Tibial artery (tissue), 4 donors: ENCODE results near the gene DYNLT4.
A peak's percentile ranks its signal among the peaks of the same experiment; 100 is the strongest.

ENCODE experiments used
- DNase-seq, 2 donors: peaks; one replicate each; pipeline ENCODE4 v3.0.0-alpha.2; 2019
- H3K27ac ChIP-seq, 2 donors: fragments of 200-600 bp; sonication (generic) in 1 of 2; 1 replicate in 1 of 2; 2 replicates in 1 of 2; pipeline ENCODE4 v1.5.1; 2018 to 2019; ENCODE audit warnings: mild to moderate bottlenecking in 1 of 2
- H3K27me3 ChIP-seq, 2 donors: fragments of 200-600 bp; sonication (generic) in 1 of 2; one replicate each; pipeline versions ENCODE4 v1.5.1 to v1.6.0; 2016 to 2019
- H3K36me3 ChIP-seq, 3 donors: fragments of 200-600 bp; sonication (generic) in 2 of 3; one replicate each; pipeline ENCODE4 v1.5.1; 2016 to 2019; ENCODE audit warnings: mild to moderate bottlenecking in 2 of 3
- H3K4me1 ChIP-seq, 4 donors: fragments of 200-600 bp; sonication (generic) in 2 of 4; 1 replicate in 3 of 4; 2 replicates in 1 of 4; pipeline ENCODE4 v1.5.1; 2016 to 2019
- H3K4me3 ChIP-seq, 2 donors: fragments of 200-600 bp; sonication (generic) in 1 of 2; 1 replicate in 1 of 2; 2 replicates in 1 of 2; pipeline ENCODE4 v1.5.1; 2018 to 2019; ENCODE audit warnings: mild to moderate bottlenecking in 2 of 2
- H3K9me3 ChIP-seq, 3 donors: fragments of 200-600 bp; sonication (generic) in 1 of 3; one replicate each; pipeline ENCODE4 v1.5.1; 2016 to 2019
- CTCF ChIP-seq, 2 experiments: fragments of 200-600 bp in 1 of 2; fragments of 450-650 bp in 1 of 2; IDR thresholded peaks; one replicate each; pipeline ENCODE4 v1.5.1; 2017 to 2019; ENCODE audit warnings: antibody characterized with exemption in 2 of 2, mild to moderate bottlenecking in 1 of 2, moderate library complexity in 1 of 2
- intact Hi-C: fragments of 100-400 bp; cut with DNase I; formaldehyde crosslinking; loops from one replicate; pipeline ENCODE4 v1.15.0; 2023; ENCODE audit warnings: low total_unique reads

Gene DYNLT4

GRCh38 chr1:44822131-44822701 is 15.1 kb upstream of the DYNLT4 start:
- no peaks in the 10 kb centered on the region for H3K9me3 ChIP-seq
- H3K27me3 ChIP-seq: no peaks in the 10 kb centered on the region
- H3K27ac ChIP-seq: peak overlapping the region in 1 of 2 donors; percentile 99
- peak; percentile 20 to 63 for DNase-seq
- H3K4me3 ChIP-seq: no peak overlapping the region
- no peak for TF ChIP-seq CTCF (IDR thresholded peaks at IDR 0.05)
- peaks cover 0 to 27% (median 18%) of the 10 kb centered on the region in 4 donors for H3K4me1 ChIP-seq
- peaks cover 0 to 7% (median 0%) of the 10 kb centered on the region in 3 donors for H3K36me3 ChIP-seq
- intact Hi-C loops: no loop called here

- Histone ChIP-seq H3K27ac (peak overlapping the region; percentile 98 to 99), H3K36me3 (peaks cover 0 to 3% (median 0%) of the 10 kb centered on the region in 3 donors), H3K27me3 (no peaks in the 10 kb centered on the region), H3K4me3 (no peak overlapping the region), H3K4me1 (peaks cover 0 to 27% (median 18%) of the 10 kb centered on the region in 4 donors), H3K9me3 (no peaks in the 10 kb centered on the region)
- no peak for TF ChIP-seq CTCF (IDR thresholded peaks at IDR 0.05)
- DNase-seq: peak; percentile 20 to 64
- intact Hi-C loops: no loop called here
These were observed 14.1 kb upstream of the DYNLT4 start for GRCh38 chr1:44821240-44821715.

- H3K27ac ChIP-seq: peak overlapping the region; percentile 98 to 99
- intact Hi-C loops: no loop called here
- peaks cover 0 to 27% (median 18%) of the 10 kb centered on the region in 4 donors for H3K4me1 ChIP-seq
- no peaks in the 10 kb centered on the region for H3K9me3 ChIP-seq
- DNase-seq: peak in 1 of 2 donors; percentile 23
- H3K4me3 ChIP-seq: peak overlapping the region; percentile 57 to 76
- peak in 1 of 2 experiments; percentile 12 for TF ChIP-seq CTCF (IDR thresholded peaks at IDR 0.05)
- peaks cover 0 to 4% (median 0%) of the 10 kb centered on the region in 3 donors for H3K36me3 ChIP-seq
- no peaks in the 10 kb centered on the region for H3K27me3 ChIP-seq
These were observed 13.4 kb upstream of the DYNLT4 start for GRCh38 chr1:44820328-44821239.

GRCh38 chr1:44819608-44820327 is 12.6 kb upstream of the DYNLT4 start:
- Histone ChIP-seq H3K4me1 (peaks cover 0 to 27% (median 18%) of the 10 kb centered on the region in 4 donors), H3K9me3 (no peaks in the 10 kb centered on the region), H3K27me3 (no peaks in the 10 kb centered on the region), H3K36me3 (peaks cover 0 to 12% (median 0%) of the 10 kb centered on the region in 3 donors), H3K4me3 (peak overlapping the region; percentile 57 to 76), H3K27ac (peak overlapping the region; percentile 98 to 99)
- peak in 1 of 2 experiments; percentile 8 for TF ChIP-seq CTCF (IDR thresholded peaks at IDR 0.05)
- DNase-seq: peak; percentile 88 to 91
- intact Hi-C loops: no loop called here

- intact Hi-C loops: no loop called here
- peak in 1 of 2 donors; percentile 21 for DNase-seq
These were observed 12.1 kb upstream of the DYNLT4 start for GRCh38 chr1:44819196-44819607.

More at GRCh38 chr1:44819196-44819607, 12.1 kb upstream of the DYNLT4 start:
- peak overlapping the region; percentile 98 to 99 for H3K27ac ChIP-seq
- TF ChIP-seq CTCF (IDR thresholded peaks at IDR 0.05): no peak
- no peaks in the 10 kb centered on the region for H3K27me3 ChIP-seq
- peaks cover 0 to 14% (median 0%) of the 10 kb centered on the region in 3 donors for H3K36me3 ChIP-seq
- H3K4me3 ChIP-seq: peak overlapping the region; percentile 57 to 76
- peaks cover 0 to 30% (median 21%) of the 10 kb centered on the region in 4 donors for H3K4me1 ChIP-seq
- H3K9me3 ChIP-seq: no peaks in the 10 kb centered on the region
